ENCODE data around the gene ATXN1. TPM values are rescaled to one million over a fixed set of nuclear protein-coding genes. Genes with fewer than 3 reads are reported as not detected.
"Not testable (repeated sequence)": the region's sequence is repeated elsewhere in the genome, so short reads cannot be mapped to it uniquely, and the experiment has no call there.

The ATXN1 gene
- total RNA-seq, 1 donor from 2014 or later: 15.5 TPM

DNA sequence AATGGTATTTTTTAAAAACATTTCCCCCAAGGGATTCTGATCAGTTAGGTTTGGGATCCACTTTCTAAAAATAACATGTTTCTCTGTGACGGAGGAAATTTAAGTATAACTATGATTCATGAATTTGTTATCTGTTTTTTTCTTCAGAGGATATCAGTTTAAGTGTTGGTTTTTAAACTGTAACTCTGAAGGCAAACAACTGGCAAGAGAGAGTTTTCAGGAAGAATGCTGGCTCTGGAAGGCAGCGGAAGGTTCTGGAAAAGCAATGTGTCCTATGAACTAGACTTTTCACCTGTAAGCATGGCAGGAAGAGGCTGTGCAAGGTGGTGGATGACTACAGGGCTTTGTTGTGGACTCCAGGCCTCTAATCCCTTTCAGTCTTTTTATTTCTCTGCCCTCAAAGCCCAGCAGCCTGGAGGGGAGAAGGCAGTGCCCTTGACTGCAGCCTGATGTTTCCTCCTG lies 369.8 kb downstream of the ATXN1 start:
- TF ChIP-seq, protein P1, sequence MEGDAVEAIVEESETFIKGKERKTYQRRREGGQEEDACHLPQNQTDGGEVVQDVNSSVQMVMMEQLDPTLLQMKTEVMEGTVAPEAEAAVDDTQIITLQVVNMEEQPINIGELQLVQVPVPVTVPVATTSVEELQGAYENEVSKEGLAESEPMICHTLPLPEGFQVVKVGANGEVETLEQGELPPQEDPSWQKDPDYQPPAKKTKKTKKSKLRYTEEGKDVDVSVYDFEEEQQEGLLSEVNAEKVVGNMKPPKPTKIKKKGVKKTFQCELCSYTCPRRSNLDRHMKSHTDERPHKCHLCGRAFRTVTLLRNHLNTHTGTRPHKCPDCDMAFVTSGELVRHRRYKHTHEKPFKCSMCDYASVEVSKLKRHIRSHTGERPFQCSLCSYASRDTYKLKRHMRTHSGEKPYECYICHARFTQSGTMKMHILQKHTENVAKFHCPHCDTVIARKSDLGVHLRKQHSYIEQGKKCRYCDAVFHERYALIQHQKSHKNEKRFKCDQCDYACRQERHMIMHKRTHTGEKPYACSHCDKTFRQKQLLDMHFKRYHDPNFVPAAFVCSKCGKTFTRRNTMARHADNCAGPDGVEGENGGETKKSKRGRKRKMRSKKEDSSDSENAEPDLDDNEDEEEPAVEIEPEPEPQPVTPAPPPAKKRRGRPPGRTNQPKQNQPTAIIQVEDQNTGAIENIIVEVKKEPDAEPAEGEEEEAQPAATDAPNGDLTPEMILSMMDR (IDR thresholded peaks at IDR 0.05; ENCODE audit: partially characterized antibody, unreplicated experiment): no peak
- Mint-ChIP-seq H3K27me3 (ENCODE audit: unreplicated experiment) (peaks cover 1% of the 10 kb centered on the region), H3K27ac (ENCODE audit: unreplicated experiment) (no peak overlapping the region), H3K4me3 (ENCODE audit: unreplicated experiment) (no peak overlapping the region), H3K4me1 (ENCODE audit: low read depth, unreplicated experiment) (no peaks in the 10 kb centered on the region), H3K36me3 (ENCODE audit: unreplicated experiment) (no peaks in the 10 kb centered on the region), H3K9me3 (ENCODE audit: unreplicated experiment) (no peaks in the 10 kb centered on the region)
- DNase-seq: no peak

DNA sequence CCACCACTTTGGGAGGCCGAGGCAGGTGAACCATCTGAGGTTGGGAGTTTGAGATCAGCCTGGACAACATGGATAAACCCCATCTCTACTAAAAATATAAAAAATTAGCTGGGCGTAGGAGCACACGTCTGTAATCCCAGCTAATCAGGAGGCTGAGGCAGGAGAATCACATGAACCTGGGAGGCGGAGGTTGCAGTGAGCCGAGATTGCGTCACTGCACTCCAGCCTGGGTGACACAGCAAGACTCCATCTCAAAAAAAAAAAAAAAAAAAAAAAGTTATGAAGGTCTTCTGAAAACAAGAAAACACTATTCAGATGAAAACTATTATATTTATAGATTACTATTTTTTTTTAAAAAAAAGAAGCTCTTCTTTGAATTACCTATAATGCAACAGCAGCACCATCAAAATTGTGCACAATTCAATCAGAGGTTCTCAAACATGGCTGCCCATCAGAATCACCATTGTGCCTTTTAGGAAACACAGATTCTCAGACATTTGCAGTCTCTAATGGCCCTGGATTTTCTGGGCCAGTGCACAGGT lies 370.3 kb downstream of the ATXN1 start:
- not testable (repeated sequence) for H3K9me3 Mint-ChIP-seq (ENCODE audit: unreplicated experiment); H3K4me3 Mint-ChIP-seq (ENCODE audit: unreplicated experiment); DNase-seq; H3K27ac Mint-ChIP-seq (ENCODE audit: unreplicated experiment); H3K36me3 Mint-ChIP-seq (ENCODE audit: unreplicated experiment); H3K4me1 Mint-ChIP-seq (ENCODE audit: low read depth, unreplicated experiment); H3K27me3 Mint-ChIP-seq (ENCODE audit: unreplicated experiment)

DNA sequence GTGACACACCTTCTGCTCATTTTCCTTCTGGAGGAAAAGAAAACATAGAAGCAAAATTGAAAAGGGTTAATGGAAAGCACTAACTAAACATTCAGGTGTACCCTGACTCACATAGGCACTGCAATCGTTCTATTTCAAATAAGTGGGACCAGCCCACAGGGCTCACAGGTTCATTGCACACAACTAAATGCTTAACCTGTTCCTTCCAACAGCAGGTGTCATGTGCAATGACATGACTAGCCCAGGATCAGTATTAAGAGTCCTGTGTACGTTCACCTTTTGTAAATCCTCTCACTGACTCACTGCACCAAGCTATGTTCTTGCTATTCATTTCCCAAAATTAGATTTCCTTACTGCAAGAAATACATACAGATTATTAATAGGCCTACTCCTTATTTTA lies 371.6 kb downstream of the ATXN1 start:
- peaks cover 1% of the 10 kb centered on the region for H3K27me3 Mint-ChIP-seq (ENCODE audit: unreplicated experiment)
- TF ChIP-seq, protein P1 (IDR thresholded peaks at IDR 0.05; ENCODE audit: partially characterized antibody, unreplicated experiment): no peak
- H3K27ac Mint-ChIP-seq (ENCODE audit: unreplicated experiment): no peak overlapping the region
- no peak for DNase-seq
- H3K4me3 Mint-ChIP-seq (ENCODE audit: unreplicated experiment): no peak overlapping the region
- no peaks in the 10 kb centered on the region for H3K9me3 Mint-ChIP-seq (ENCODE audit: unreplicated experiment)
- no peaks in the 10 kb centered on the region for H3K4me1 Mint-ChIP-seq (ENCODE audit: low read depth, unreplicated experiment)
- H3K36me3 Mint-ChIP-seq (ENCODE audit: unreplicated experiment): no peaks in the 10 kb centered on the region

DNA sequence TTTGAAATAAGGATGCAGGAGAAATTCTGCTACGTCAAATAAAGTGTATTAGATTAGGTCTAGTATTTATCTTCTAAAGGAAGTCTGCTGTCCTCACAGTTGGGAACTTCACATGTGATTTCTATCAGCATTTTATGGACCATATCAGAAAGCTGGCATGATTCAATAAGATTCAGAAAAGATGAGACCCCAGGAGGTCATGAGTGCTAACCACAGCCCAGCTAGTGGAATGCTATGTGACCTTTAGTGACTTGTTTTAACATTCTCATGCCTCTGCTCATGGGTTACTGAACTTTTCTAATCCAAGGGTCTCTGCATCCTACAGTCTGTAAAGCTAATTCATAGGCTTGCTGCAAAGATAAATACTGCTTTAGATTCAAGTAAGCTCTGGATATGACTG lies 372.8 kb downstream of the ATXN1 start:
- no peaks in the 10 kb centered on the region for H3K36me3 Mint-ChIP-seq (ENCODE audit: unreplicated experiment)

DNA sequence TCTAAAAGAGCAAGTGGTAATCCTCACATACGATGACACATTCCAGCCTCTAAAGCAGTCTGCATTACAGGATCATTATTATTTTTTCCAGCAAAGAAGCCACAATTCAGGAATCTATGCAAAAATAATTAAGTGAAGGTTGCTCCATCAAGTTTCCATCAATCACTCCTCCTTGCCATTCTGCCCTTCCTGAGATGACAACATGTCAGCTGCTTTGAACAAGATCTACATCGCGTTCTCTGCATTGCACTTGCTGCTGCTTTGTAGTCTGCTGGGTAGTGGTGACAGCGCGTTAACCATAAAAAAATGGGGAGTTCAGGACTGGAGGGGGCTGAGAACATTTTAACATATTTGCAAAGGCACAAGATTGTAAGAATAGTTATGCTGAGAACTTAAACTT lies 375.2 kb downstream of the ATXN1 start:
- Mint-ChIP-seq H3K36me3 (ENCODE audit: unreplicated experiment) (no peaks in the 10 kb centered on the region), H3K9me3 (ENCODE audit: unreplicated experiment) (no peaks in the 10 kb centered on the region), H3K4me1 (ENCODE audit: low read depth, unreplicated experiment) (no peaks in the 10 kb centered on the region), H3K27me3 (ENCODE audit: unreplicated experiment) (peaks cover 1% of the 10 kb centered on the region), H3K27ac (ENCODE audit: unreplicated experiment) (no peak overlapping the region), H3K4me3 (ENCODE audit: unreplicated experiment) (no peak overlapping the region)
- TF ChIP-seq, protein P1 (IDR thresholded peaks at IDR 0.05; ENCODE audit: partially characterized antibody, unreplicated experiment): no peak
- DNase-seq: no peak

More for the DNA sequence above, 372.8 kb downstream of the ATXN1 start:
- Mint-ChIP-seq H3K4me1 (ENCODE audit: low read depth, unreplicated experiment) (no peaks in the 10 kb centered on the region), H3K9me3 (ENCODE audit: unreplicated experiment) (no peaks in the 10 kb centered on the region), H3K4me3 (ENCODE audit: unreplicated experiment) (no peak overlapping the region), H3K27ac (ENCODE audit: unreplicated experiment) (no peak overlapping the region), H3K27me3 (ENCODE audit: unreplicated experiment) (peaks cover 1% of the 10 kb centered on the region)
- TF ChIP-seq, protein P1 (IDR thresholded peaks at IDR 0.05; ENCODE audit: partially characterized antibody, unreplicated experiment): no peak
- no peak for DNase-seq
